ENCODE results near the gene SPEF2.

DNA sequence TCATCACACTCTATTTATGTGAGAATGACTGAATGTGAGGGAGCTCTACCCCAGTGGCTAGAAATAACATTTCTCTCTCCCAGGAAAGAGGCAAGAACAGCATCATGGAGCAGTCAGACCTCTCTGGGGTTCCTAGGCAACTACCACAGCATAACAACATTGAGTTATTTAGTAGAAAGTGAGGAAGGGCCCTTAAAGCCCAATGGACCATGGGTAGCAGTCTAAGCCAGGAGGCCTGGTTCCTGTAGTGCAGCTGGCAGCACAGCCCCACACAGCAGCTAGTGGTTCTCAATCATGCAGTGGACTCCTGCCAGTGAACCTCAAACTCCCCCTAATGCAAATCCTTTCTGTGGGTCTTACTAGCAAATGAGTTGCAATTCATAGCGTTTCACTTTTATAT, 55.3 kb downstream of the SPEF2 start:
- TF ChIP-seq, protein P1, sequence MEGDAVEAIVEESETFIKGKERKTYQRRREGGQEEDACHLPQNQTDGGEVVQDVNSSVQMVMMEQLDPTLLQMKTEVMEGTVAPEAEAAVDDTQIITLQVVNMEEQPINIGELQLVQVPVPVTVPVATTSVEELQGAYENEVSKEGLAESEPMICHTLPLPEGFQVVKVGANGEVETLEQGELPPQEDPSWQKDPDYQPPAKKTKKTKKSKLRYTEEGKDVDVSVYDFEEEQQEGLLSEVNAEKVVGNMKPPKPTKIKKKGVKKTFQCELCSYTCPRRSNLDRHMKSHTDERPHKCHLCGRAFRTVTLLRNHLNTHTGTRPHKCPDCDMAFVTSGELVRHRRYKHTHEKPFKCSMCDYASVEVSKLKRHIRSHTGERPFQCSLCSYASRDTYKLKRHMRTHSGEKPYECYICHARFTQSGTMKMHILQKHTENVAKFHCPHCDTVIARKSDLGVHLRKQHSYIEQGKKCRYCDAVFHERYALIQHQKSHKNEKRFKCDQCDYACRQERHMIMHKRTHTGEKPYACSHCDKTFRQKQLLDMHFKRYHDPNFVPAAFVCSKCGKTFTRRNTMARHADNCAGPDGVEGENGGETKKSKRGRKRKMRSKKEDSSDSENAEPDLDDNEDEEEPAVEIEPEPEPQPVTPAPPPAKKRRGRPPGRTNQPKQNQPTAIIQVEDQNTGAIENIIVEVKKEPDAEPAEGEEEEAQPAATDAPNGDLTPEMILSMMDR (optimal IDR thresholded peaks at IDR 0.05 in 1 of 3, IDR thresholded peaks at IDR 0.05 in 1 of 3, conservative IDR thresholded peaks at IDR 0.05 in 1 of 3; ENCODE audit: extremely low read depth in 1 of 3, insufficient read depth in 2 of 3, low read length in 3 of 3): no peak
- TF ChIP-seq EZH2 (IDR thresholded peaks at IDR 0.05; ENCODE audit: low read length): no peak
